Measurements from ENCODE around the gene LIPT2. TPM values are rescaled to one million over a fixed set of nuclear protein-coding genes. Genes with fewer than 3 reads are reported as not detected.

Gene LIPT2
- total and polyA plus RNA-seq, 2 donors (not counting 3 experiments of a cell fraction or from before 2014, with no cell fraction given) = 1.7 to 4.1 TPM

- DNase-seq (ENCODE audit: low read depth, low spot score) = no peak
- Histone ChIP-seq H3K9me3 (replicated peaks; ENCODE audit: control insufficient read depth, insufficient read depth, low read length) (no peaks in the 10 kb centered on the region), H3K4me2 (ENCODE audit: insufficient read depth, low read length) (no peak overlapping the region), H3K9me1 (replicated peaks; ENCODE audit: control insufficient read depth, extremely low read depth, insufficient read depth, low read length) (no peaks in the 10 kb centered on the region), H3K4me3 (replicated peaks in 1 of 3; ENCODE audit: insufficient read depth in 1 of 3, low read depth in 1 of 3, low read length in 3 of 3) (no peak overlapping the region), H3K27me3 (ENCODE audit: control insufficient read depth in 2 of 2, insufficient read depth in 2 of 2, low read length in 2 of 2) (peaks cover 5 to 11% of the 10 kb centered on the region in 2 experiments), H3K36me3 (ENCODE audit: control insufficient read depth in 2 of 2, extremely low read depth in 1 of 2, insufficient read depth in 2 of 2, low read length in 2 of 2) (no peaks in the 10 kb centered on the region), H4K20me1 (replicated peaks; ENCODE audit: control insufficient read depth, extremely low read depth, insufficient read depth, low read length) (no peaks in the 10 kb centered on the region), H3K27ac (ENCODE audit: insufficient read depth, low read depth, low read length) (no peak overlapping the region), H2AFZ (ENCODE audit: low read depth, low read length) (no peak overlapping the region), H3K79me2 (ENCODE audit: control insufficient read depth, insufficient read depth, low read length) (no peaks in the 10 kb centered on the region), H3K4me1 (ENCODE audit: control insufficient read depth, extremely low read depth, insufficient read depth, low read length) (no peaks in the 10 kb centered on the region), H3K9ac (replicated peaks; ENCODE audit: extremely low read depth, insufficient read depth, low read length) (no peak overlapping the region)
- BruUV-seq (replicated peaks) = no TSS peak
- ChIA-PET CTCF (interaction anchor here (0.9 to 1.7 kb wide), 3 partner anchors 23 to 89 kb away, joined by 3 to 5 read pairs (median 3); no protein-coding TSS in a partner anchor), POLR2A (no interaction called here)
- FAIRE-seq = no peak
- TF ChIP-seq POLR2AphosphoS5 (IDR thresholded peaks at IDR 0.05; ENCODE audit: insufficient read depth, low read depth, low read length) = no peak
- TF ChIP-seq EZH2 (IDR thresholded peaks at IDR 0.05; ENCODE audit: borderline replicate concordance, low read depth, low read length, severe bottlenecking) = no peak
- TF ChIP-seq GATA2 (IDR thresholded peaks at IDR 0.05; ENCODE audit: insufficient read depth, insufficient read length, low read depth, low read length) = no peak
- no peak for TF ChIP-seq JUN (IDR thresholded peaks at IDR 0.05; ENCODE audit: borderline replicate concordance, insufficient read depth, insufficient read length, low read depth)
- TF ChIP-seq POLR2A (IDR thresholded peaks at IDR 0.05; ENCODE audit: low read depth, low read length) = no peak
- TF ChIP-seq MAX (IDR thresholded peaks at IDR 0.05; ENCODE audit: insufficient read depth, insufficient read length) = no peak
- no peak for TF ChIP-seq MYC (IDR thresholded peaks at IDR 0.05; ENCODE audit: low read depth, low read length)
- no peak for TF ChIP-seq CTCF (IDR thresholded peaks at IDR 0.05; ENCODE audit: extremely low read depth in 1 of 2, insufficient read depth in 1 of 2, low read depth in 1 of 2, low read length in 2 of 2)
- TF ChIP-seq FOS (IDR thresholded peaks at IDR 0.05; ENCODE audit: borderline replicate concordance, insufficient read depth, low read length) = no peak
- intact Hi-C loops (cut with micrococcal nuclease) (no loop called here), dilution Hi-C loops (cut with MboI; ENCODE audit: extremely low pct_ligation_motif_present, low sequenced_read_pairs) (no loop called here)
Observed at GRCh38 chr11:74538680-74539079, 45.2 kb upstream of the LIPT2 start.
